ENCODE results near the gene KCNJ10.

The KCNJ10 gene

GRCh38 chr1:159986531-159986930, 83.4 kb downstream of the KCNJ10 start:
- no peak for DNase-seq

DNA sequence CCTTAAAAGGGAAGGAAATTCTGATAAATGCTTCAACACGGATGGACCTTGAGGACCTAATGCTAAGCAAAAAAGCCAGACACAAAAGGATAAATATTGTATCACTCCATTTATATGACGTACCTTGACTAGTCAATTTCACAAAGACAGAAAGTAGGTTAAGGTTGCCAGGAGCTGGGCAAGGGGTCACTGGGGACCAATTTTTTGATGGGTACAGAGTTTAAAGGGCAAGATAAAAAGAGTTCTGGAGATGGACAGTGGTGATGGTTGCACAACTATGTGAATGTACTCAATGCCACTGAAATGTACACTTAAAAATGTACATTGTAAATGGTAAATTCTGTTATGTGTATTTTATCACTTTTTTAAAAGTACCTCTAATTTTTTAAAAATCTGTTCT, 83.9 kb downstream of the KCNJ10 start:
- no peak for DNase-seq

DNA sequence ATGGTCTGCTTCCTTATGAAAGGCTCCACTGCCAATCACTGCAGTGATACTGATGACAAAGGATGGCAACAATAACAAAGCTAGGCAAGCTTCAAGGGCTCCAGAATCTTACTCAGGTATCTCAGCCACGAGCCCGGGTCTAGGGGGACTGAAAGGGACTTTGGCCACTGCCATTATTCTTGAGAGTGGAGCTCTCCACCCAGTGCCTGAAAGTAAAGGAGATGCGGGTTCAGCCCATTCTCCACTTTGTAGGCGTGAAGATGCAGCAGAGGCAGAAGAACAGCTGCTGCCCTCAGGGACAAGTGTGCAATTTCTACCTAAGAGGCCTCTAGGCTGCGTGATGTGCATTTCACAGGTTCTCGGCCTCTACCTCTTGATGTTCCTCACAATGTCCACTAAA, 84.5 kb downstream of the KCNJ10 start:
- DNase-seq, result no peak

- DNase-seq, result no peak
These were observed 86.3 kb downstream of the KCNJ10 start for GRCh38 chr1:159983681-159984080.

DNA sequence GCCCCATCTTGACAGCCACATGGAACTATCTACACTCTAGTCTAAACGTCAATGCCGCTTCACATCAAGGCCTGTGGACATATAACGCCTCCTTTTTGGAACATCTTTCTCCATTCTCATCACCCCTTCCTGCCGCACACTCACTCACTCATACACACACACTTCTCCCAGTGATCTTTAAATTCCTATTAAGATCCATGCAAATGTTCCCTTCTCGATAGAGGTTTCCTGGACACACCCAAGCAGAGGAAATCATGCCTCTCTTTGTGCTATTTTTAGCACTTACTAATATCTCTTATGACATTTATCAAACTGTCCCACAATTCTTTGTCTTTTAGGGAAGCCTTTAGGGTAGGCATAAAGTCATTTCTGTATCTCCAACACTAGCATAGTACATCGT, 87.7 kb downstream of the KCNJ10 start:
- no peak for DNase-seq

DNA sequence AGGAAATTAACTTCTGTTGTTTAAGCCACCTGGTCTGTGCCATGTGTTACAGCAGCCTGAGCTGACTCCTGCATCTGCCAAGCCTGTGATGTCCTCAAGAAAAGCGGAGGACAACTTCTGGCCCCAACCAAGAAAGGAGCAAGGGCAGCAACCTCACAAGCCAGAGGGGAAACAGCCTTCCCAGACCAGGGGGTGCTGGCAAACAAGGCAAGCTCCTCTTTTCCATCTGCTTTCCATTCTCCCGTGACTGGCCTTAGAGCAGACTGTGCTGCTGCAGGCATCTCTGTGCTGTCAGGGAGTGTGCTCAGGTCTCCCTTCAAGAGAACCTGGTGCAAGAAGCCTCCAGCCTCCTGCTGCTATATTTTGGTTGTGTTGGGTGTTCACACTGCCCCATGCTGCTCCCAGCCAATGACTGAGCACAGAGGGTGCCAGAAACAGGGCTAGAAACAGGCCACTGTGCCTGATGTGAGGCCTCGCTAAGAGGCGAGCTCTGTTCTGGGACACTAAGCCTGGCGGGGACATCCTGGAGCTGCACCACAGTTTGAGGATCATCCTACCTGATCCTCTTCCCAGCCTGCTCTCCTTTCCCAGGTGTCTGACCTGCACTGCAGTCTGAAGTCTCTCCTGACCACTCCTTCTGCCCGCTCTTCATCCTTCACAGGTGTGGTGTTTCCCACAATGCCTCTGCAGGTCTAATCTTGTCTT, 88.5 kb downstream of the KCNJ10 start:
- no peak for DNase-seq

DNA sequence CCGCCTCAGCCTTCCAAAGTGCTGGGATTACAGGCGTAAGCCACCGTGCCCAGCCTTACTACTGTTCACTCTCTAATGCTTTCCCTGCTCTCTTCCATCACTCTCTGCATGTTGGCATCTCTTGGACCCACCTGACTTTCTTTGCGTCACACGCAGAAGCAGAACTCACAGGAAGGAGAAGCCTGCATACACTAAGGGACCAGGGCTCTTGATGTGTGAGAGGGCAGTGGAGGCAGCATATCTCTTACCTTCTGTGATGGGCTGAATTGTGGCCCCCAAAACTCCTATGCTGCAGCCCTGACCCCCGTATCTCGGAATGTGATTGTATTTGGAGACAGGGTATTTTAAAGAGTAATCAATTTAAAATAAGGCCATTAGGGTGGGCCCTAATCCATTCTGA, 89.2 kb downstream of the KCNJ10 start:
- DNase-seq, result no peak

DNA sequence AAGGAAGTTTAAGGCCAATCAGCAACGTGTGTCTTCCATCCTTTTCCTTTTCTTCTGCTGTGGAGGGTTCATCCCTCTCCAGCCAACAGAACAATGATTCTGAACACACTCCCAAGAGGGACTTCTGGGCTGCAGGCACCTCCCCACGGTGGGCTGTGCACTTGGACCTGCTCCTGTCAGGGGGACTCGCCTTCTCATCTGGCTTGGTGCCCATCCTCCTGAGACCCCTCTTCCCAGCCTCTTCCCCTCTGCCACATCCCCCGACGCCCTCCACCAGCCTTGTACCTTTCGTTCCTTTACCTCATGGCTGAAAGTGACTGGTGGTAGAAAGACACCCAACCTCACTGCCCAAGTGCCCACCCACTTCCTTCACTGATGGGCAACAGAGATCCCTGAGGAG, 89.9 kb downstream of the KCNJ10 start:
- no peak for DNase-seq

GRCh38 chr1:159979257-159979656, 90.7 kb downstream of the KCNJ10 start:
- no peak for DNase-seq

GRCh38 chr1:159978107-159978398, 91.9 kb downstream of the KCNJ10 start:
- DNase-seq, result no peak

- no peak for DNase-seq
These were observed 92.4 kb downstream of the KCNJ10 start for GRCh38 chr1:159977364-159978106.

GRCh38 chr1:159974350-159974965, 95.5 kb downstream of the KCNJ10 start:
- DNase-seq, result no peak

DNA sequence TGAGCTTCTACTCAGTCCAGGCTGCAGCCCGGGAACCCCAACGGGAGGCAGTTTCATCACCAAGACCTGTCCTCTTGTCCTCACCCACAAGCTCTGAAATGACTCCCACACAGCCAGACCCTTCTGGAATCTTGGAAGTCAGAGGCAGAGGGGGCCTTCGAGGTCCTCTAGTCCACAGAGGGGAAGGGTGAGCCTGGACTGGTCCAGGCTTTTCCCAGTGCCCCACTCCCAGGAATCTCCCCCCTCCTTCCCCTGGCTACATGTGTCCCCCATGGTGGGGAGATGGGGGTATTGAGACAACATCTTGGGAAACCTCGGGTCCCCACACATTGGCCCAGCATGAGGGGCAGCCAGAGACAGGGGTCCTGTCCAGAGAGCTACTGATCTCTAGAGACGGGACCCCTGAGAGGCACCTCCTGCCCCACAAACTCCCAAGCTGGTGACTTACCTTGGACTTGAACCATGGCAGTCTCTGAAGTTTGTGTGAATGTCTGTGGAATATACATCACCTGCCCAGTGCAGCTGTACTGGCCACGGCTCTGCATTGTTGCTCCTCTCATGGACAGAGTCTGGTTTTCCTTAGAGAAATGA, 96.5 kb downstream of the KCNJ10 start:
- DNase-seq, result no peak

DNA sequence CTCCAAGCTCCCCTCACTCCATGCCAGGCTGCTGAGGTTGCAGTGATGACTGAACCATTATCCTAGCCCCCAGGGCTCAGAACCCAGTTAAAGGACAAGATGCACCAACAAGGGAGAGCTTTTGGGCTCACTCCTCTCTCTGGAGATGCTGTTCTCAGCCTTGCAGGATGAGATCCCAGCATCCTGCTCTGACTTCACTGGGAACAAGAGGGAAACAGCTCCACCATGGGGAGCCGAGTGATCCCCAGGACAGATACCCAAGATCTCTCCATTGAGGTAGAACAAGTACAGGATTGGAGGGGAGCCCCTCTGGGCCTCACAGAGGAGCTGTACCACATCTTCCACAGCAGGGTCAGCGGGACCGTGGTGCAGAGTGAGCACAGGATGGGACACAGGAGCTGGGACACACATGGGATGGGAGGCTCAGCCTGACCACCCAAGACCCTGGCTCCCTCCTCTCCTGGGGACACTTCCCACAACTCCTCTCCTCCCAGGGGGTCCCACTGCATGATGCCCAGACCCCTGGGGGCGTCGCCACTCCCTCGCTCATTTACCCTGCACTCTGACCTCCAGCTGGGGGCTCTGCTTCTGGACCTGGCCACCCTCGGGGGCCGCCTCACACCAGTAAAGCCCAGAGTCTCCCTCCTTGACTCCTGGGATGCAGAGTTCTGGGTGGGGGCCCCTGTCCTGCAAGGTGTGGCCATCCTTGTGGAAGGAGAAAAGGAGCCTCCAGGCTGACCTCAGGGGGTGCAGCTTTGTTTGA, 97.3 kb downstream of the KCNJ10 start:
- DNase-seq, result no peak

GRCh38 chr1:159970932-159971342, 99.0 kb downstream of the KCNJ10 start:
- DNase-seq, result no peak

DNA sequence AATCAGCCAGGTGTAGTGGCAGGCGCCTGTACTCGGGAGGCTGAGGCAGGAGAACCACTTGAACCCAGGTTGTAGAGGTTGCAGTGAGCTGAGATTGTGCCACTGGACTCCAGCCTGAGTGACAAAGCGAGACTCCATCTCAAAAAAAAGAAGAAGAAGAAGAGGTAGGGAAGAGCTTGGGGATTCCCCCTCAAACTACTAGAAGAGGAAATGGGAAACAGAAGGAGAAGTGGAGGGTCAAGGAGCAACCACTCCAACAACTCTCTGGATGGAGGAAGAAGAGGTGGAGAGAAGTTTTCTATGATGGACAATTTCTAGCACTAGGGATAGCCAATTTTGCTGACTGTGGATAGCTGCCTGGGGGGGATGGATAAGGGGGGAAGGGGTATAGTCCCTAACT, 101.1 kb downstream of the KCNJ10 start:
- no peak for DNase-seq

- no peak for DNase-seq
These were observed 104.7 kb downstream of the KCNJ10 start for GRCh38 chr1:159965263-159965662.

GRCh38 chr1:159964144-159964543, 105.8 kb downstream of the KCNJ10 start:
- no peak for DNase-seq

DNA sequence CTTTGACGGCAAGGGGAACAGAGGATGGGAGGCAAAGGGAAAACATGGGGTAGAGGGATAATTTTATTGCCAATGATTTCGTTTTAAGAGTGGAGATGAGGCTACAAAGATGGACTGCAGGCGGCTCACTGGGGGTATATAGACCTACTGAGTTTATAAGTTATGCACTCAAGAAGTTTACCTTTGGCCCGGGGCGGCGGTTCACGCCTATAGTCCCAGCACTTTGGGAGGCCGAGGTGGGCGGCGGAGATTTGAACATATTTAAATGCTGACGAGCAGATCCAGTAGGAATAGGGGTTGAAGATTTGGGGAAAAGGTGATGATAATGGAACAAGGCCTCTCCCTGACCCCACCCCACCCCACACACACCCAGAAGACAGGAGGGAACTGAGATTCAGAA, 107.8 kb downstream of the KCNJ10 start:
- no peak for DNase-seq

DNA sequence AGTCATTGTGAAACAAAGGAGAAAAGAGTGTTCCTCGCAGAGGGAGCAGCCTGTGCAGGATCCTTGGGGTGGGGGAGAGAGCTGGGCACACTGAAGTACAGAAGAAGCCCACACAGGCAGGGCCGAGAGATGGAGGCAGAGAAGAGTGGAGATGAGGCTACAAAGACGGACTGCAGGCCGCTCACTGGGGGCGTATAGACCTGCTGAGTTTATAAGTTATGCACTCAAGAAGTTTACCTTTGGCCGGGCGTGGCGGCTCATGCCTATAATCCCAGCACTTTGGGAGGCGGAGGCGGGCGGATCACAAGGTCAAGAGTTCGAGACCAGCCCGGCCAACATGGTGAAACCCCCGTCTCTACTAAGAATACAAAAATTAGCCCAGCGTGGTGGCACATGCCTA, 108.3 kb downstream of the KCNJ10 start:
- no peak for DNase-seq

GRCh38 chr1:159960721-159961381, 109.1 kb downstream of the KCNJ10 start:
- no peak for DNase-seq

- DNase-seq, result no peak
These were observed 110.5 kb downstream of the KCNJ10 start for GRCh38 chr1:159959451-159959850.

Data from NCI-H446 (cell line).